Skeletal muscle tissue (tissue), 4 donors: Measurements from ENCODE around the gene PDE5A. TPM values are rescaled to one million over a fixed set of nuclear protein-coding genes. Genes with fewer than 3 reads are reported as not detected.

Experiments used
- H3K27ac ChIP-seq: one replicate; pipeline ENCODE4 v1.7.0; 2013; ENCODE audit warnings: mild to moderate bottlenecking, low read depth, low read length, inconsistent platforms
- H3K27me3 ChIP-seq, 3 donors: one replicate each; pipeline ENCODE4 v1.7.0; 2013; ENCODE audit warnings: low read length in 3 of 3; ENCODE audit not compliant: control insufficient read depth in 3 of 3, insufficient read depth in 3 of 3
- H3K36me3 ChIP-seq, 3 donors: one replicate each; pipeline ENCODE4 v1.7.0; 2013; ENCODE audit warnings: low read length in 3 of 3; ENCODE audit not compliant: control insufficient read depth in 3 of 3, insufficient read depth in 3 of 3
- H3K4me1 ChIP-seq, 3 donors: one replicate each; pipeline ENCODE4 v1.7.0; 2013; ENCODE audit warnings: low read length in 3 of 3, mild to moderate bottlenecking in 3 of 3; ENCODE audit not compliant: control insufficient read depth in 3 of 3, insufficient read depth in 3 of 3
- H3K4me3 ChIP-seq, 3 donors: one replicate each; pipeline ENCODE4 v1.7.0; 2013; ENCODE audit warnings: low read length in 3 of 3
- H3K9ac ChIP-seq, 3 donors: one replicate each; pipeline ENCODE4 v1.7.0; 2013; ENCODE audit warnings: low read length in 3 of 3, mild to moderate bottlenecking in 3 of 3, moderate library complexity in 2 of 3, low read depth in 1 of 3
- H3K9me3 ChIP-seq, 3 donors: one replicate each; pipeline ENCODE4 v1.7.0; 2013; ENCODE audit warnings: low read length in 3 of 3; ENCODE audit not compliant: control insufficient read depth in 3 of 3
- total RNA-seq: library from RNA; depleted of rRNA; stranded (reverse); fragments of >200 nt; gene quantifications from one replicate; pipeline ENCODE4 v1.2.3, GENCODE V29; 2014
- donor health status: Osteomylitis.

The PDE5A gene
- total RNA-seq, 1 donor from 2014 or later = 27.7 TPM

DNA sequence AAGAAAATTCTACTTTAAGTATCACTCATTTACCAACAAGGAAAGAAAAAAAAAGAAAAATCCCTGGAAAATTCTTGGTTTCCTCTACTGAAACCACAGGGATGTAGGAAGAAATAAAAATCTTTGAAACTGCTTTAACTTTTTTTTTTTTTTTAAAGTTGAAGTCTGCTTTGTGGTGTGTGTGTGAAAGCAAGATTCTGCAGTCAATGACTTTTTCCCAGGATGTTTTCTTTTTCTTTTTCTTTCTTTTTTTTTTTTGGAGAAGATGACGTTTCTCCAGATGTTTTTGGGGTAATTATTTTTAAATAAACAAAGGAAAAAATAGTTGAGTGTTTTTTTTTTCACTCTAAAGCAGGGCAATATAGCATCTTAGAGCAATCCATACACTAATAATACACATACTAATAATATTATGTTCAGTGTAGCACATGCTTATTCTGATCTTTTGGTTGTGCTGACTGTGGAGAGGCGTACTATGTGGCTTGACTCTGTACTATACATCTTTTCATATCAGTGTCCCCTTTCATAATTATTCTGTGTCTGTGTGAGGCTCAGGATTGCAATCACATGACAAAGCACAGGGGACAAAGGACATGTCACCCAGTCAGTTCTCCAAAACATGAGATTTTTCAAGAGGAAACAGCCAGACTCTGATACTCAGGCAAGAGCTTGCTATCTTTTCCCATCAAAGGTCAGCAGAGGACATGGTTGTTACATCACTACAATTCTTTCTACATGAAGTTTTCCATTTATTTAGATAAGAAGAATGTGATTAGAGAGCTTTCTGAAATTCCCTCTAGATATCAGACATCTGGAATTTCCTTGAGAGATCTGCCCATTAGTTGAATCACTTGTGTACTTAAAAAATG is 111.0 kb downstream of the PDE5A start:
- Histone ChIP-seq H3K4me3 (no peak overlapping the region), H3K9me3 (no peaks in the 10 kb centered on the region), H3K36me3 (peaks cover 3 to 54% (median 49%) of the 10 kb centered on the region in 3 donors), H3K9ac (no peak overlapping the region), H3K27me3 (no peaks in the 10 kb centered on the region), H3K27ac (no peak overlapping the region), H3K4me1 (peaks cover 0 to 3% (median 0%) of the 10 kb centered on the region in 3 donors)

DNA sequence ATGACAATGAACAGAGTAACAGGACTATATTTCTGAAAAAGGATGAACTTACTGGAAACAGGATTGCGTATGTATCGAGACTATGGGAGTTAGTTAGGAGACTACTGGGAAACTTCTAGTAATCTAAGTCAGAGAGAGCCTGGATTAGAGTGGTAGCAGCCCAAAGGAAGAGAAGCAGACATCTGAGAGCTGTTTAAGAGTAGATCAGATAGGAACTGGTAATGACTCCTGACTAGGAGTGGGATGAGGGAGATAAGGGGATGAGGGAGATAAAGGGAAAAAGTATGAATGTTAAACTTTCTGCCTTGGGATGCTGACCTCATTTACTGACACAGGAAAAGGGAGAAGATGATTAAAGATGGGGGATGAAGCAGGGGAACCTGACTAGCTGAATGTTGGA is 116.2 kb downstream of the PDE5A start:
- Histone ChIP-seq H3K9ac (no peak overlapping the region), H3K4me3 (no peak overlapping the region), H3K36me3 (peaks cover 3 to 49% (median 36%) of the 10 kb centered on the region in 3 donors), H3K9me3 (no peaks in the 10 kb centered on the region), H3K27ac (no peak overlapping the region), H3K27me3 (no peaks in the 10 kb centered on the region), H3K4me1 (no peaks in the 10 kb centered on the region)

DNA sequence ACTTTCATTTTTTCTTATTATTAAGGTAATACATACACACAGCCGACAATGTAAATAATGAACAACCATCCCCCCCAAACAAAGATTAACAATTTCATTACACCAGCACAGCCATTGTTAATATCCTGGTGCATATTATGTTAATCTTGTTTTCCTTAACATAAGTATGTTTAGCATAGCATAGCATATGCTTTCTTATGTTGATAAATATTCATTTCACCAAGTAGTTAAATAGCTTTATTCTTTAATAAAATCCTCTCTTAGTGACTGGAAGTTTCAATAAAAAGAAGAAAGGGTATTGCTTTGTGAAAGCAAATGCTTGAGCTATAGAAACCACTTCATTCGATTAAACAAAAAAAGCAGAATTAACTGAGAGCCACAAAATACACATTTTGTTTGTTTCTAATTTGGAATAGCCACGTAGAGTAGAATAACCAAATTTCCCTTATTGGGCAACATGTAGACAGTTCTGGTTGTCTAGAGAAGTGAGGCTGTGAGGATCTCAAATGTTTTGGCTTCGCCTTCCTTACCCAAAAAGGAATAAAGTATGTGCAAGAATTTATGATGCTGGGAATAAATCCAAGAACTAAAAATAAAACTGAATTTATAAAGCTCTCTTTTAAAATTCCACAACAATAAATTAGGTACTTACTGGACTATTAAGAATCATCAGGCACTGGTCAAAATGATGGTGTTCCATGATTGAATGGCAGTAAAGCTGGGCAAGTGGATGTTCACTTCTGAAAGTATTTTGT is 118.0 kb downstream of the PDE5A start:
- H3K9me3 ChIP-seq = no peaks in the 10 kb centered on the region
- no peaks in the 10 kb centered on the region for H3K4me1 ChIP-seq
- H3K27me3 ChIP-seq = no peaks in the 10 kb centered on the region
- H3K27ac ChIP-seq = no peak overlapping the region
- peaks cover 3 to 46% (median 34%) of the 10 kb centered on the region in 3 donors for H3K36me3 ChIP-seq
- no peak overlapping the region for H3K9ac ChIP-seq
- H3K4me3 ChIP-seq = no peak overlapping the region

DNA sequence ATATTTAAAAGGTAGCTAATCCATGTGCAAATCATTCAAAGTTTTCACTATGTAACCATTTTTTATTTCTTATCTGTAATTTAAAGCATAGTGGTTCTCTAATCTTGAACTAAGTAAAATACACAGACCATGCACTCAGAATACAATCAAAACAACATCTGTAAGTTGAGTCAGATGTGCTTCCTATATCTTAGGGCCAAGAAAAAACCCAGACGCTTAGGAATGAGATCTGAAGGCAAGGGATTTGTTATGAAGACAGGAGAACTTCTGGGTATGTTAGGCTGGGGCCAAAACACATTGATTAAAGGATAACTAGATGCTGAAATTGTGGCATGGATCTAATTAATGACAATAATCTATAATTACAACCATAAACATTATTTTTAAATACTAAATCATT is 120.3 kb downstream of the PDE5A start:
- Histone ChIP-seq H3K9me3 (no peaks in the 10 kb centered on the region), H3K36me3 (peaks cover 0 to 36% (median 18%) of the 10 kb centered on the region in 3 donors), H3K27ac (no peak overlapping the region), H3K4me3 (no peak overlapping the region), H3K4me1 (no peaks in the 10 kb centered on the region), H3K9ac (no peak overlapping the region), H3K27me3 (no peaks in the 10 kb centered on the region)

DNA sequence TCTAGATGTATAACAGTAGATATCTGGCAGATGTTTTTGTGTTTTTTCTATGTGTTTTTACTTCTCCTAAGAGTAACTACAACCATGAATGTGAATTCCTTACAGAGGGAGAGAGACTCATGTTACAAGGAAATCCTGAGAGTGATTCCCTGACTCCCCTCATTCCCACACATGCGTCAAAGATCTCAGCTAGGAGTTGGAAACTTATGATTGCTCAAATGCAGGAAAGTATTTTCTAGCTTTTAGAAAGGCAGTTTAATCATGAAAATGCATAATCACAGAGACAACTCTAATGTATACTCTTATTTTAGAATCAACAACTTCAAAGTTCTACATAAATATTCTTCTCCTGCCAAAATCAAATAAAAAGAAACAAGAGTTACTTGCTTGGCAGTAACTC is 121.8 kb downstream of the PDE5A start:
- Histone ChIP-seq H3K27ac (no peak overlapping the region), H3K9ac (no peak overlapping the region), H3K4me1 (no peaks in the 10 kb centered on the region), H3K36me3 (peaks cover 3 to 29% (median 17%) of the 10 kb centered on the region in 3 donors), H3K9me3 (no peaks in the 10 kb centered on the region), H3K4me3 (no peak overlapping the region), H3K27me3 (no peaks in the 10 kb centered on the region)

DNA sequence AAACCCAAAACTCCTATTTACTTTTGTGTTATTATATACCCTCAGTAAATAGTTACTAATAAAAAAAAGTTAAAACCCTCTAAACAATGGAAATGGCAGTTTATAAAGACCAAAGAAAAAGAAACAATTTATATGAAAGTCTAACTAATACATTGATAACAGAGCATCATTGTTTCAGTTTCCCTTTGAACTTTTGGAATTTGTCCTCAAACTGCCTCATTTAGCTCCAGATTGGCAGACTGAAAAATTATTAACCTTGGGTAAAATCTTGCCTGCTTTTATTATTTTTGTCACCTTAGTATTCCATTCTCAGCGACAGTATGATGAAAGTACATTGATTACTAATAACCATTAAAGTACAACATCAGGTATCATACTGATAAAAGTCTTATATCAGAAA is 124.0 kb downstream of the PDE5A start:
- H3K4me3 ChIP-seq = no peak overlapping the region
- H3K4me1 ChIP-seq = no peaks in the 10 kb centered on the region
- H3K9me3 ChIP-seq = no peaks in the 10 kb centered on the region
- peaks cover 4 to 37% (median 17%) of the 10 kb centered on the region in 3 donors for H3K36me3 ChIP-seq
- H3K27me3 ChIP-seq = no peaks in the 10 kb centered on the region
- no peak overlapping the region for H3K27ac ChIP-seq
- no peak overlapping the region for H3K9ac ChIP-seq

DNA sequence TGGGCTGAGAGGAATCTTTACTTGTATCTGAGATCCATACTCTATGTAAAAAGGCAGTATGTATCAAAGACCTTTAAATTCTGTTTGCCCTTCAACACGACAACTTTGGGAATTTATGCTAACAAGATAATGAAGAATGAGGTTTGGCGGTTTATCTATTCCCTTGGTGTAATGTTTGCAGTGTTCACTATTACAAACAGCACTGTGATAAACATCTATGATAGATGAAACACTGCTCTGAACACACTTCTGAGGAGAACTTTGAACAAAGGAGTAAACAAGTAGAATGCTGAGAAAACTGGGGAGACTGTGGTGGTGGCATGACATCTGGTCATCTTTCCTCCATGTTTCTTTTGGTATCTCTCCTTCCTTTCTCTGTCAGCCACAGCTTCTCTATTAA is 126.9 kb downstream of the PDE5A start:
- H3K36me3 ChIP-seq = peaks cover 4 to 33% (median 26%) of the 10 kb centered on the region in 3 donors
- no peaks in the 10 kb centered on the region for H3K4me1 ChIP-seq
- no peak overlapping the region for H3K9ac ChIP-seq
- no peaks in the 10 kb centered on the region for H3K27me3 ChIP-seq
- H3K4me3 ChIP-seq = no peak overlapping the region
- no peak overlapping the region for H3K27ac ChIP-seq
- no peaks in the 10 kb centered on the region for H3K9me3 ChIP-seq

DNA sequence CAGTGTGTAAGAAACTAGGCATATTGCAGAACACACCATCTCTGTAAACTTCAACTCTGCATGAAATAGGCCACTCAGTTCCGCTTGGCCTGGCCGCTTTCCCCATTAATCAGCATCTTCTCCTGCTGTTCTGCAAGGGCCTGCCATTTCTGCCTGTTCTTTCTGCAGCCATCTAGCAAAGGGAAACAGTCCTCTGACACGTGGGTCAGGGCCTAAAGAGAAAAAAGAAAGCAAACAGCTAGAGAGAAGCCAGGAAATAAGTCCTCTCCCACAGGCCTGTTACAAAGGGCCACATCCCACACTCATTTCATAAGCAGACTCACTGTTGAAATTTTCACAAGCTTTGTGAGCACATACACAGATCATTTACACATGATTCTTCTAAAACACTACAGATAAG is 130.1 kb downstream of the PDE5A start:
- Histone ChIP-seq H3K27ac (no peak overlapping the region), H3K4me1 (no peaks in the 10 kb centered on the region), H3K9me3 (no peaks in the 10 kb centered on the region), H3K36me3 (peaks cover 11 to 41% (median 37%) of the 10 kb centered on the region in 3 donors), H3K4me3 (no peak overlapping the region), H3K27me3 (no peaks in the 10 kb centered on the region), H3K9ac (no peak overlapping the region)

DNA sequence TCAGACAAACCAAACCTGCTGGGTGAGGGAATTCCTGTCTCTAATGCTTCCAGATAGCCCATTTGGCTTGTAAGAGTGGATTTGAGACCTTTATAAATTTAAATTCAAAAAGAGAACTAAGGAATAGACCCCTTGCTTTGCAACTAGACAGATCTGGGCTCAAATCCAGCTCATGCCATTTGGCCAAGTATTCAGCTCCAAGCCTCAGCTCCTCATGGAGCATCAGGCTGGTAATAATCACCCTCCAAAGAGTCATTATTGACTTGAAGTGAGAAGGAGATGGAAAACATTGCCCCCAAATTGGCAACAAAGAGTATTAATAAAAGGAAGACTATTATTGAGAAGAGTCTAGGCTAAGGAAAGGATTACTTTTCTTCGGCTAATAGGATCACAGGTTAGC is 134.7 kb downstream of the PDE5A start:
- Histone ChIP-seq H3K27ac (no peak overlapping the region), H3K4me1 (no peaks in the 10 kb centered on the region)

DNA sequence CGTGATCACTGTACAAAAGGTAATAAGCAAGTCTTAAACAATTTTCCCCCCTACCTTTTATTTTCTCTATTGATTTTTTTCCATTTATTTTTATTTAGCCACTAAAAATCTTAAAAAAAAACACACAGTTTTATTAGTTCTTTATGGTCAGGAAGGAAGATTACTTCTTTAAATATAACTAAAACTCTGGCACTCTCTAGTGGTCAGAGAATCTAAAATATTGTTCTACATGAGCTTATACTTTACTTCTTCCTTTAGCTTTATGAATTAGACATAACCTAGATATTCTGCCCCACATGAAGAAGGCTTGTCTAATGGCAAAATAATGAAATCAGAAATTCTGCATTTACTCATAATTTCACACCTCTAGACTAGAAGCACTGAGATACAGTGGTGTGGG is 135.2 kb downstream of the PDE5A start:
- no peak overlapping the region for H3K27ac ChIP-seq
- H3K9me3 ChIP-seq = no peaks in the 10 kb centered on the region
- H3K4me1 ChIP-seq = no peaks in the 10 kb centered on the region
- H3K4me3 ChIP-seq = no peak overlapping the region
- no peaks in the 10 kb centered on the region for H3K27me3 ChIP-seq
- peaks cover 7 to 33% (median 18%) of the 10 kb centered on the region in 3 donors for H3K36me3 ChIP-seq
- H3K9ac ChIP-seq = no peak overlapping the region

More for the DNA sequence above, 134.7 kb downstream of the PDE5A start:
- H3K9ac ChIP-seq = no peak overlapping the region
- no peak overlapping the region for H3K4me3 ChIP-seq
- peaks cover 7 to 36% (median 20%) of the 10 kb centered on the region in 3 donors for H3K36me3 ChIP-seq
- H3K9me3 ChIP-seq = no peaks in the 10 kb centered on the region
- H3K27me3 ChIP-seq = no peaks in the 10 kb centered on the region
